IPS-11a (cell line): ENCODE measurements around the gene KCNJ6.
"Not testable (repeated sequence)": the region's sequence is repeated elsewhere in the genome, so short reads cannot be mapped to it uniquely, and the experiment has no call there.

Experiments used
- H3K4me3 ChIP-seq: one replicate; pipeline ENCODE4 v1.5.1; 2013; ENCODE audit warnings: low read depth, low read length, control low read depth

The KCNJ6 gene

DNA sequence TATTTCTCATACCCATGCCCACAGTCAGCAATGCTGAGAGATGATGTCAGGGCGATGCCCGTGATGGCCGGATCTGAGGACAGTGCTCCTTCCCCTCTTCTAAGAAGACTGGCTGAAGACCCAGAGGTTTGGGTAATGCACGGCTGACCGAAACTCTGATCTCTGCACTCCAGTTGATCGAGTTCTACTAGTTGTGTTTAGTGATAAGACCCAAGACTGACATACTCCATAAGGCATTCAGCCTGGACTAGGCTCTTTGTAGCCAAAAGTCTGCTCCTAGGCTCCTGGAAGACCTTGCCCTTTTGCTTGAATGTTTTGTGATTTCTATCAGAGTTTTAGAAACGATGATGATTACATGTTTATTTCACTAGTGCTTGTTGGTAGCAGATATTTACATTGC lies 298.2 kb downstream of the KCNJ6 start:
- no peak overlapping the region for H3K4me3 ChIP-seq

DNA sequence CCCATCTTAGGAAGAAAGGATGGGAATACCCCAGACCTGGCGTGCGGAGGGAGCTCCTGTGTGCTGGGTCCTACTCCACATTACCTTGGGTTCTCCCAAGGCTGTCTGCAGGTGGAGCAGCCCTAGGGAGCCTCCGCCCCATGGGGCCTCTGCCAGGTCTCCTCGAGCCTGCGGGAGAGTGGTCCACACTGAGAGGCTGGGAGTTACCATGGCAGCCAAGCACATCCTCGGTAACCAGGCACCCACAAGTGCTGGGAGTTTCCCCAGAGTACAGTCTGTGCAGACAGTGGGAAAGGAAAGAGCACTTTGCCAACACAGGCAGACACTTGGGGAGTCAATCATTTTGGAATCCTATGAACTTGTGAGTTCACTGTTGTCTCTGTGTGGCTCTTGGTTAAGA lies 300.3 kb downstream of the KCNJ6 start:
- H3K4me3 ChIP-seq: no peak overlapping the region

DNA sequence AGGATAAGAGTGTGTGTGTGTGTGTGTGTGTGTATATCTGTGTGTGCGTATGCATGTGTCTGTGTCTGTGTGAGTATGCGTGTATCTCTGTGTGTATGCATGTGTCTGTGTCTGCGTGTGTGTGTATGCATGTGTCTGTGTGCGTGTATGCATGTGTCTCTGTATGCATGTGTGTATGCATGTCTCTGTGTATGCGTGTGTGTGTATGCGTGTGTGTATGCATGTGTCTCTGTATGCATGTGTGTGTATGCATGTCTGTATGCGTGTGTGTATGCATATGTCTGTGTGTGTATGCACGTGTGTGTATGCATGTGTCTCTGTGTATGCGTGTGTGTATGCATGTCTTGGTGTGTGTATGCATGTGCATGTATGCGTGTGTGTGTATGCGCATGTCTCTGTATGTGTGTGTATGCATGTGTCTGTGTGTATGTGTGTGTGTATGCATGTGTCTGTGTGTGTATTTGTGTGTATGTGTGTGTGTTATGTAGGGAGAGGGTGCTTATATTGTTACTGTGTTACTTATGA lies 301.8 kb downstream of the KCNJ6 start:
- no peak overlapping the region for H3K4me3 ChIP-seq

DNA sequence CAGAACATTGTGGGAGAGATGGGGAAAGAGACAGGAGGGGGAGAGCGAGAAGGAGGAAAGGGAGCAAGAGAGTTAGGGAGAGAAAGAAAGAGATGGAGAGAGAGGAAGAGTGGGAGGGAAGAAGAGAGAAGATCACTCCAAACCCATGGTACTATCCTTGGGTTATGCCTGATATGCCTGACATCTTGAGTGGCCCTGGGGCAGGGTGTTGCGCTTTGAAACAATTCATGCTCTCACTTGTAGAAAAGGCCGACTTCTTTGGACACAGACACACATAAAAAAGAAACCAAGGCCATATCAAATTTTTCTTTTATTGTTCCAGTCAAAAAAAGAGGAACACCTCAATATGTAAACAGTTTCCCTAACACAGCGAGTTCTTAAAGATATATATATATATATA lies 309.2 kb downstream of the KCNJ6 start:
- H3K4me3 ChIP-seq: no peak overlapping the region

DNA sequence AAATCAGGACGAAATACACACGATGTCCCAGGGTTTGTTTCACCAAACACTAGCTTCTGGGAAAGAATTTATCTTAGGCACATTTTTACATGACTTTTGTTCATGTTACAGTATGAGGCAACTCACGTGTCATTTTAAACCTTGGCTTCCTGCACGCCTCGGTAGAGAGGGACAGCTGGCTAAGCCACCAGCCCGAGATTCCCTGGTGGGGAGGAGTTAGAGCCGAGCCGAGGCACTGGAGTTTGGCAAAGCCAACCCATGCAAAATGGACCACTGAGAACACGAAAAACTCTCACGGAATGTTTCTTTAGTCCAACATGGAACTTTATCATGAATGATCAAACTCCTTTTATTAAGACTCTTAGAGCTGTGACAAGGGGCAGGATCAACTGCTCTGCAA lies 309.7 kb downstream of the KCNJ6 start:
- no peak overlapping the region for H3K4me3 ChIP-seq

DNA sequence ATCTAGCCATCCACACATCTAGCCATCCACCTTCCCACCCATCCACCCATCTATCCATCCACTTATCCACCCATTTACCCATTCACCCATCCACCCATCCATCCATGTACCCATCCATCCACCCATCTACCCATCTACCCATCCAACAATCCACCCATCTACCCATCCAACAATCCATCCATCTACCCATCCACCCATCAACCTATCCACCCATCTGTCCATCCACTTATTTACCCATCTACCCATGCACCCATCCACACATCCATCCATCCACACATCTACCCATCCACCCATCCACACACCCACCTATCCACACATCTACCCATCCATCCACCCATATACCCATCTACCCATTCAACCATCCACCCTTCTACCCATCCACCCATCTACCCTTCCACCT lies 311.3 kb downstream of the KCNJ6 start:
- H3K4me3 ChIP-seq: no peak overlapping the region

DNA sequence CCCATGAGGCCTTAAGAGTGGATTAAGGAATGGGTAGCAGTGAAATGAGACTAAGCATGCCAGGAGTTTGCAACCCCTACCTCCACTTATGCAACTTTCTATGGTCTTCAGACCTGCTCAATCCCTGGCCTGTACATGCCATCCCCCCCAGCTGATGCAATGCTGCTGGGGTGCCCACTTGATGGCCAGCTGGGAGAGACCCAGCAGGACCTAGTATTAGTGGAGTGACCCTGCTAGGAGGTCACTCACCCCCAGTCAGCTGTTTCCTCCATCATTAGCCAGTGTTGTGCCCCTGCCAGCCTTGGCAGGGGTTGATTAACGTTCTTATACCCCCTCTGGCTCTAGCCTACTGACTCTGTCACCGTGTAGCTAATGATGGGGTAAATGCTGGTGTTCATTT lies 313.1 kb downstream of the KCNJ6 start:
- no peak overlapping the region for H3K4me3 ChIP-seq

DNA sequence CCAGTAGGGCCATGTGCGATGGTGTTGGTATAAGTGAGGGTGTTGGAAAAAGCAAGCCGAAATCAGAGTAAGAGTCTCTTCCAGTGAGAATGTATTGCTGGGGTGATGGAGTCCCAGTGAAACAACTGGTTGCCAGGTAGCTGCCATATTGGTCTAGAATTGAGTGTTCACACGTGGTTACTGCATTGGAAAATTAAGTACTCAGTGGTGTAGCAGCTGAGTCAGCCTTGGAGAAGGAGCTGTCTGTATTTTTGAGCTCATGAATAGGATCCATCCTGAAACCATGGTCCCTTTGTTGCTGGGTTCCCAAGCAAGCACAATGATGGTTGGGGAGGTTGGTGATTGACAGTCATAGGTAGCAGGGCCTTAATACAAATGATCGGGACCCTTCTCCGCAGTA lies 314.3 kb downstream of the KCNJ6 start:
- H3K4me3 ChIP-seq: no peak overlapping the region

DNA sequence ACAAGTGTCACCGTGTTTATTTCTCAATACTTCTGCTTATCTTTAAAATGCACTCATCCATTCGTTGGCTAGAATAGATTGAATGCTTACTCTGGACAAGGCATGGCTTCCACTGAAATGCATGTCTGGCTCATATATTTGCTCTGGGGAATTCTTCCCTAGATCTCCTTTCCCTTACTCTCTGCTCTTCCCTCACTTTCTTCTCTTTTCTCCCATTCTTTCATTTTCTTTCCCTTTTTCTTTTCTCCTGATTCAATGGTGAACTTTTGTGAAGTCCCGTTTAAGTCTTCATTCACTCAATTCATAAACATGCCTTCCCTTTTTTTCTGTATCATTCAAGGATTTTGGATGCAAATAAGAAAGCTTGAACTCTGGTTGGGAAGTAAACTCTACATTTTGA lies 315.2 kb downstream of the KCNJ6 start:
- H3K4me3 ChIP-seq: no peak overlapping the region

DNA sequence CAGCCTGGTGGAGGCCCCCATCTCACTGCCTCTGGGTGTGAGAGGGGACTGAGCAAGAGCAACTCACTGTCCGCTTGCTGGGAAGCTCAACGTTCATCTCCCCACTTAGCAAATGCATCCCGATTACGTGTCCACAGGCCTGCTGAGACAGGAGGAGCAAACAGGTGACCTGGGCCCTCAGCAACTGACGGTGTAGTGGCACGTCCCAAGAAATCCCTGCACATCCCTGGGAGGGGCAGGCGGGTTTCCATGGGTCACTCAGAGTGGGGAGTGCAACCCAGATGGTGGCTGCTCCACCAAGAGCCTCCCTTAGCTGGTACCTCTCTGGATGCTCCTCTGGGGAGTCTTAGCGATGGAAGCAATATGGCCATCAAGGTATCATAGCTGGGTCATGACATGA lies 320.3 kb downstream of the KCNJ6 start:
- H3K4me3 ChIP-seq: no peak overlapping the region

DNA sequence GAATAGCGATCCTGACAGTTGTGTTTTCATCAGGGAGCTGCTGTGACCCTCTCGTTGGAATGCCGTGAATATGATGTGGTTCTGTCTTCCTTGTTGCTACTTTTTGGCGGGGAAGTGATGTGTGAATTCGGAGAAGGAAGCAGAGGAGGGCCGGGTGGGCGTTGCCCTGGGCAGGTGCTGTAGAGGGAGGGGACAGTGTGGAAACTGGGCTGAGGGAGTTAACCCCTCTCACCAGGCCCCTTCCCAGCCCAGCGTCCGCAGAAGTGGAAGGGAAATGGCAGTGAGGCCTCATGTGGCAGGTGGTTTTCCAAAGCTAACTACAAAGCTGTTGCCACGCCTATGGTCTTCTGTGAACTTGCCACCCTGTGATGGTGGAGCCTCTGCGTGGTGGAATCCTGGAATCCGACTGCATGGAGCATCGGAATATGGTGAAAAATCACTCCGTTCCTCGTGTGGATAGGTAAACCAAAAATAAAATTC lies 321.7 kb downstream of the KCNJ6 start:
- H3K4me3 ChIP-seq: no peak overlapping the region

DNA sequence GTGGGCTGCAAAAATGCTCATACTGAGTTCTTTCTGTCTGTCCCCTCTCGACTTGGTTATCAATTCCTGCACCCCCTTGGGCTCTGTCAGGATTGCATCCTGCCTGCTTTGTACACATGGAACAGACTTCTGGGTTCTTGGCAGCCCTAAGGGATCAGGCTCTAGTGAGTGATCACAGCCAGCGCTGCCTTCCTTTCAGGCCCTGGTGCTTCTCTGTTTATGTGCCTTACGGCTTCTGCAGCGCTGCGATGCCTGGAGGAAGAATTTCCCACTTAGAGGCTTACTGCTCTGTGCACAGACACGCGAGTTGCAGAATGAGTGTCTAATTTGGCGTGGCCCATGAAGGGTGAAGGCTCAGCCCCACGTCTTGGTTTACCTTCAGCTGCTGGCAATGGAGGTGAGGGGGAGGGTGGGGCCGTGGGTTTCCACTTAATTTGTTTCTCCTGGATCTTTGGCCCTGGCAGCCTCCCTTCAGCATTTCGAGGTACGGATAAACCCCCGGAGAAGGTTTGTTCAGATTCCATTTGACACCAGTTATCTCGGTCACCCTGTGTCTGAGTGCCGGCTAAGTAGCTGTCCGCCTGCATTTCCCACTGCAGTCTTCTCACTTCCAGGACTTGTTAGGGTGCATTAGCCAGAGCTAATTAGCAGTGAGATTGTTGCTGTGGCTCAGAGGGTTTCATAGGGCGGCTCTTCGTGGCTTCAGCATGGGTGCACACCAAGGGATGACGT lies 322.4 kb downstream of the KCNJ6 start:
- H3K4me3 ChIP-seq: no peak overlapping the region

DNA sequence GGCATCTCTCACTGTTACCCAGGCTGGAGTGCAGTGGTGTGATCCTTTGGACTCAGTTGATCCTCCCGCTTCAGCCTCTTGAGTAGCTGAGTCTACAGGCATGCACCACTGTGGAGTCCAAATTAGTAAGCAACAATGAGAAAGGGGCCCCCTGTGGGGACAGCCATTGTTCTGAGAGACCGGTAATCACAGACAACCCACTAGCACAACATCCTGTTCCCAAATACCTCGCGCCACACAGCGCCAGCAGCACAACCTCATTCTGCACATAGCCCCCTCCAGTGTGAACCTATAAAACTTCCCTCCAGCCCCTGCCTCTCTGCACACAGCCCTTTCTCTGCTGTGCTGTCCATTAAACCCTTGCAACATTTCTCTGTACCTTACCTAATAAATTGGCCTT lies 323.2 kb downstream of the KCNJ6 start:
- no peak overlapping the region for H3K4me3 ChIP-seq

DNA sequence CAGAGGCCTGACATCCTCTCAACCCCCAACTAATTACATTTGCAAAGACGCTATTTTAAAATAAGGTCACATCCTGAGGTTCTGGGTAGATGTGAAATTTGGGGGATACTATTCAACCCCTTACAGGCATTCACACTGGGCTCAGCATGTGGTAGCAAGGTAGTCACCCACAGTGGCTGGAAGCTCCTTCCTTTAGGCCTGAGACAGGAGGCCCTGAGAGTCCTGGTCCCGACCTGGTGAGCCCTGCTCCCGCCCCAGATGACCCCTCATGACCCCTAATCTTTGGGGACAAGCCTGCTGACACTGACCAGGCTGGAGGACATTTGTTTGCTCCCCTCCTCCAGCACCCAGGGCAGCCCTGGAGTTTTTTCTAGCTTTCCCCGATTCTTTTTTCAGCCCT lies 323.8 kb downstream of the KCNJ6 start:
- H3K4me3 ChIP-seq: no peak overlapping the region

DNA sequence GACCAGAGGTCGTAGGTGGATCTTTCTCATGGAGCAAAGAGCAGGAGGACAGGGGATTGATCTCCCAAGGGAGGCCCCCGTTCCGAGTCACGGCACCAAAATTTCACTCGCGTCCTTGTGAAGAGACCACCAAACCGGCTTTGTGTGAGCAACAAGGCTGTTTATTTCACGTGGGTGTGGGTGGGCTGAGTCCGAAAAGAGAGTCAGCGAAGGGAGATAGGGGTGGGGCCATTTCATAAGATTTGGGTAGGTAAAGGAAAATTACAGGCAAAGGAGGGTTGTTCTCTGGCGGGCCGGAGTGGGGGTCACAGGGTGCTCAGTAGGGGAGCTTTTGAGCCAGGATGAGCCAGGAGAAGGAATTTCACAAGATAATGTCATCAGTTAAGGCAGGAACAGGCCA lies 324.3 kb downstream of the KCNJ6 start:
- peak overlapping the region; percentile 35 for H3K4me3 ChIP-seq

DNA sequence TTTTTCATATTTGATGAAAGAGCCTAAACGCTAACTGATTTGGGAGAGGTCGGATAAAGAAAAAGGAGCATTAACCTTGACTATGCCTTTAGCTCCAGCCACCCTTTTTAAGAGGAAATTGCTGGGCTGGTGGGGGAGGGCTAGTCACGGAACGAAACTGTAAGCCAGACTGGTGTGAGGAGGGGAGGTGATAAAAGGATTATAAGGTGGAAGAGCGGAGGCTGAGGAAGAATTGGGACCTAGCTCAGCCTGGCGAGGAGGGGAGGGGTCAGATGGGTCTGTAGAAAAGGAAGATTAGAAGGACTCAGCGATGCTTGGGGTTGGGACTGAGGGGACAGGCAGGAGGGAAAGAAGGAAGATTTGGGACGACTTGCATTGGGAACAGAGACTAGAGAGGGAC lies 325.4 kb downstream of the KCNJ6 start:
- peak overlapping the region; percentile 27 for H3K4me3 ChIP-seq

DNA sequence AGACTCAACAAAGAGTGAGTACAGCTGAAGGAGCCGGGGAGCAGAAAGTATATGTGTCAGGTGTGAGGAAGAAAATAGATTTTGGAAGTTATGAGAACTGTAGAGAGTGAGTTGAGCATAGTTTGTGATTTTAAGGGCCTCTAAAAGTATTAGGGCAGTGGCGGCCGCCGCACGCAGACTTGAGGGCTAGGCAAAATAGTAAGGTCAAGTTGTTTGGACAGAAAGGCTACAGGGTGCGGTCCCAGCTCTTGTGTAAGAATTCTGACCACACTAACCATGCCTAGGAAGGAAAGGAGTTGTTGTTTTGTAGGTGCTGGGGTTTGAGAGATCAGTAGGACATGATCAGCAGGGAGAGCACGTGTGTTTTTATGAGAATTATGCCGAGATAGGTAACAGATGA lies 327.6 kb downstream of the KCNJ6 start:
- H3K4me3 ChIP-seq: not testable (repeated sequence)

DNA sequence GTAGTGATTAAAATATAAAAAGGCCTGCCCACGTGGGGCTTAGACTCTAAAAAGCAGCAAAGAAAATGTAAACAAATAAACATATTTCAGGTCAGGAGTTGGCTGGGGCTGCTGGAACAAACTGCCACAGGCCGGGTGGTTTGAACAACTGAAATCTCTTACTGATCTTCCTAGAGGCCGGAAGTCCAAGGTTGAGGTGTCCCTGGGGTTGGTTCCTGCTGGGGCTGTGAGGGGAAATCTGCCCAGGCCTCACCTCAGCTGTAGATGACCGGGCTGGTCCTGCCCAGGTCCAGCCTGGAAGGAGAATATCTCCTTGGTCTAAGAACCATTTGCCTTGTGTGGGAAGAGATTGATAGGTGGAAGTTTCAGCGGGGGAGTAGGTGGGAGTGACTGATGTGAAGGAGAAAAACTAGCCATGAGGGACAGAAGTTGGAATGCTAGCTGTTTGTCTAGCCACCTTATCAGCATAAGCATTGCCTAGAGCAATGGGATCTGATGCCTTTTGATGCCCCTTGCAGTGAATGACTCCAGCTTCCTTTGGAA lies 328.6 kb downstream of the KCNJ6 start:
- H3K4me3 ChIP-seq: no peak overlapping the region

DNA sequence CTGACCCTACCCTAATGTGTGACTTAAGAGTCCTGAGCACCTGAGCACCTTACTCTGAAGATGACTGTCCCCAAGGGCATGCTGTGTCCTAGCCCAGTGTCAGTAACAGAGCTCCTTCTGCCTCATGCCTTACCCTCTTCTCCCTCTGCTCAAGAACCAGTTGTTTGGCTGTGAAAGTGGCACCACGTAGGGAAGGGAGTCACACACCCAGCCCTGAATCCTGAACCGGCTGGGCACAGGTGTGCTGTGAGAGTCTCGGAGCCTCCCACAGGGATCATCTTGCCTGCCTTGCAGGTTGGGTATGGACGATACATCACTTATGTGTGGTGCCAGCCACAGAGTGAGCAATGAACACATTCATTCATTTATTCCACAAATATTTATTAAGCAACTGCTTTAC lies 329.1 kb downstream of the KCNJ6 start:
- H3K4me3 ChIP-seq: no peak overlapping the region

DNA sequence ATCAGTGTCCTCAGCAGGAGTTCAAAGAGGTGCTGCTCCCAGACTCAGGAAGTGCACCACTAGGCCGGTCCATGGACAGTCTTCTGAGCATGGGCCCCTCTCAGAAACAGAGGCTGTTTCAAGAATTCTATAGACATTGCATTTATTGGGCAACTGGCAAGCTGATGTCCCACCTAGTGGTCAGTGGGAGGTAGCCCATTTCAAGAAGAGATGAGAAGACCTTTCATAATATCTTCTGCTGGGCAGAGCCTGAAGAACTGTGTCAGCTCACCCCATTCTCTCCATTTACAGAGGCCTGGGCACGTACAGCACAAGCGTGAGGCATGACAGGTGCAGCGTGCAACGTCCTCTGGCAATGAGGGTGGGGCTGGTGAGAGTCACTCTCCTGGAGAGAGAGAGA lies 333.7 kb downstream of the KCNJ6 start:
- H3K4me3 ChIP-seq: no peak overlapping the region

DNA sequence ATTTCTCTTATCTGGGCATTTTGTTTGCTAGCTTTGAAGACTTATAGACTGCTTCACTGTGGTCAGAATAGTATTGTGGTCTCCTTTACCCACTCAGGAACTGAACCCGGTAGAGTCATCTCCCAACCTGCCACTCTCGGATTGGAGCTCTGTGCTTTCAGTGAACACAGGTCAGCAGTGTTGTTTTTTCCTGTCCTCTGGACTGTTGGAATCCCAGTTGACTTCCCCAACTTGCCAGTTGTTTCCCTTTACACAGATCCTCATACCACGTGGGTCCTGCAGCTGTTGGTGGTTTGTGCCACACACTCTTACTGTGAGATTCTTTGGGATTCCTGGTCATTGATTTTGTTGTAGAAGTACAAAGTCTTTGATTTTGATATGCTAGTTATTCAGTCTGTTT lies 335.6 kb downstream of the KCNJ6 start:
- no peak overlapping the region for H3K4me3 ChIP-seq

DNA sequence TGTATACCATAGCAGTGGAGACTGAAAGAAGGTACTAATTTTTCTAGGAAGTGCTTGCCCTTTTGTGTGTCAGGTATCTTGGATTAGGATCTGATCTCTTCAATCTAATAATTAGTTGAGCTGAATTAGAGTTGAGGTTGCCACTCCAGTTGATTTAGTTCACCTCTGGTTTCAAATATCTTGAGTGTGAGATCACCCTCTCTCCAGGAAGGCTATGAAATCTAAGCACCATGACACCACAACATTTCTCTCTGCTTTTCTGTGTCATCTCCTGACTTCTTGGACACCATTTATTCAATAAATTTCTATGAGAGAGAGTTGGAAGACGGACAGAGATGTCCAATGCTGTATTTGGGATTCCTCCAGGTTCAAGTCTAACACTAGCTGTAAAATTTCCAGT lies 336.9 kb downstream of the KCNJ6 start:
- no peak overlapping the region for H3K4me3 ChIP-seq
